Measurements from ENCODE around the gene JPH3.

Gene JPH3

DNA sequence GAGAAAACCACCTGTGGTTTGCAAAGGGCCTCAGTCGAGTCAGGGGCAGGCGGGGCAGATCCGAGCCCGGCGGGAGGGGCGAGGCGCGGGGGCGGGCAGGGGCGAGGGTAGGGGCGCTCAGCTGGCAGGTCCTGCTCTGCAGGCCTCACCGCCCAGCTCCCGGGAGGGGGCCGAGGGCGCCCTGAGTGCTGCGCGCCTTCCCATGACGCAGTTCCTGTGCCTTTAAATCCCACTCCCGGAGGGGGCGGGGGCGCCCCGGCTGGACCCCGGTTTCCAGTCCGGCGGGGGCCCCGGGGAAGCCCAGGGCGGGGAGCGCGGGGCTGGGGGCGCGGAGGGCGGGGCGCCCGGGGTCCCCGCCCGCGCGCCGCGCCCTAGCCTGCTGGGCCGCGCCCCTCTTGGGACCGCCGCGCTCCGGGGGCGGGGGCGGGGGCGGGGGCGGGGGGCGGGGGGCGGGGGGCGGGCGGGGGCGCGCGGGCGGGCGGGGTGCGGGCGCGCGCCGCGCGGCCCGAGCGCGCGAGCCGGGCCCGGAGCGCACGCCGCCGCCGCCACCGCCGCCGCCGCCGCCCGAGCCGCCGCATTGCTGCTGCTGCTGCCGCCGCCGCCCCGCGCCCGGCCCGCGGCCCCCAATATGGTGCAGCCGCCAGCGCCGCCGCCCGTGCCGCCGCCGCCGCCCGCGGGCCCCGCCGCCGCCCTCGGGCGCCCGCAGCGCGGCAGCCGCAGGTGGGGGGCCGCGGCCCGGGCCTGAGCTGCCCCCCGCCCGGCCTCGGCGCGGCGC is at the start of gene JPH3:
Gene JPH3, plus strand, starts transcription at position 508 of the 775 bp plus-strand sequence. CDS start 639 bp downstream, outside the sequence.
- peak; percentile 15 to 81 for DNase-seq

DNA sequence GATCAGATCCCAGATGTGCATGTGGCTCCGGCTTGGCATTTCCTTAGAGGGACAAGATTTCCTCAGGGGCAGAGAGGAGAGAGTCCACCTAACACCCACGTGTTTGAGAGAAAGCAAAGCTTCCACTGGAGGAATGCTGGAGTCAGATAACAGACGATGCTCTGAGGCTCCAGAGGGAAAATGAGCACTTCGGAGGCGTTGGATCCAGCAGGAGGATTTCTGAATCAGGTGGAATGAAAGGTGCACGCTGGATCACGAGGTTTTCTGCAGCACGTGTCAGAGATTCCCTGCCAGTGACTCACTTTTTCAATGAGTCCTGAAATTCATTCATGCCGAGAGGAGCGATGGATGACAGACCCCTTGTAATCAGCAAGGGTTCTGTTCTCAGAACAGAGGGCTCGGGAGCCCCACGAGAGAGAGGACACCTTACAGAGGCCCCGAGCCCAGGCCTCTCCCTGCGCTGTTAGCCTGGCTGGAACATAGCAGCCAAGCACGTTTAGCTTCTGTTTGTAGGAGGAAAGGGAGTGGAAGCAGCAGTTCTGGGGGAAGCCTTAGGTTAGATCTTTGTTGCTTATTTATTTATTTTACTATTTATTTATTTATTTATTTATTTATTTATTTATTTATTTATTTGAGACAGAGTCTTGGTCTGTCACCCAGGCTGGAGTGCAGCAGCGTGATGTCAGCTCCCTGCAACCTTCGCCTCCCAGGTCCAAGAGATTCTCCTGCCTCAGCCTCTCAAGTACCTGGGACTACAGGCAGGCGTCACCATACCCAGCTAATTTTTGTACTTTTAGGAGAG is 49.3 kb upstream of the JPH3 start:
- DNase-seq = no peak

DNA sequence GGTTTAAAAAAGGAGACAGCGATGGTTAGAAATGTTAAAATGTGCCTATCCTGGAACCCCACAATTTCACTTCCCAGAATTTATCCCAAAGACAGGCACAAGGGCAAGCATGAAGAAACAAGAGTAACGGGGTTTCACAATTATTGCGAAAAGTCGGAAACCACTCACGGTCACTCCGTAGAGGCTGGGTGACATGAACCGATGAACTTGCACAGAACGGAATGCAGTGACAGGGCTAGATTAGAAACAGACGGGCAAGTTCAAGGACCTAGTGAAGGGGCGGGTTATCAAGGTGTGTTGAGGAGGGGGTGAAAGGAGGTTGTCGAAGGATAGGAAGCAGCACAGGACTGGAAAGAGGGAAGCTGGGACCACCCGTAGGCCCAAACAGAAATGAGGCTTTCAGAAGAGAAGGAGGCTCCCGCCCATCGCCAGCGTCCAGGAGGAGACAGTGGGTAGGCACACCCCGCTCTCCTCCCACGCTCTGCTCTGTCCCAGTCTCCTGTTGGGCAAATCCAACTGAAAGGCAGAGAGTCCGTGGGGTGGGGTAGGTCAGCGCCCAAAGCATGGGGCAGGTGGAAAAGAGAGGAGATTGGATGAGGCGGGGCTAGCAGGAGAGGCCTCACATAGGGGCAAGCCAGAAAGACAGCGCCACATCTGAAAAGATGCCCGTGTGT is 47.4 kb upstream of the JPH3 start:
- DNase-seq = no peak

DNA sequence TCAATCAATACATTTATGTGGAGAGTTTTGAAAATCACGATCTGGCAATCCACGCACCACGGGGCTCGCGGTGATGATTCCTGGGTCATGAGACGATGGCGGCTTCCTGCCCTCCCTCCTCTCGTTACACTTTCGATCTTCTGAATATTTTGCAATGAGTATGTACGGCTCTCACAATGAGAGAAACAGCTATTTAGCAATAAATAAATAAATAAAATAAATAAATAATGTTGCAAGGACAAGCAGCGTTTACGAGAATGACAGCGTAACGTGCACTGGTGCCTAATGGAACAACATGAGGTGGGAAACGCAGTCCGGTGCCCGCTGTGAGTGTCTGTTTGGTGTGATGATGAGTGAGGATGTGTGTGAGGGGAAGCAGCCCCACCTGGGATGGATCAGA is 46.7 kb upstream of the JPH3 start:
- no peak for DNase-seq

DNA sequence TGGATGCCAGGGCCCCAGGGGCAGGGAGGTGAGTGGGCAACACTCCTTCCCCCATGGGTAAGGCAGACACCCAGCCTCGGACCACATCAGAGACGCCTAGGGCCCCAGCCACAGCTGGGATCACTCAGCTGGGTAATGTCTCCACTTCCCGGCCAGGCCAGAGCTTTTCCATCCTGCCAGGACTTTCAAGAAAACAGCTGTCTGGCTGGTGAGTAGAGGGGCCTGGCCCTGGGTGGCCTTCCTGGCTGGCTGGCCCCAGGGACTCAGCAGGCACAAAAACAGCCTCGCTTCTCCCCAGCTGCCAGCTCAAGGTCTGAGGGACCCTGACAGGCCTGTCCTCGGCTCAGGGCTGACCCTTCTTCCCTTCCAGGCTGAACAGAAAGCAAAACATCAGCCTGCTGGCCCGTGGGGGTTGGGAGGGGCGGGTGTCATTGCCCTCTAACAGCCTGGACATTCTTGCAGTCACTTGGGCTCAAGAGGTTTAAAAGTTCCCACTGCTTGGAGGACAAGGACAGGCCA is 45.3 kb upstream of the JPH3 start:
- DNase-seq = no peak

DNA sequence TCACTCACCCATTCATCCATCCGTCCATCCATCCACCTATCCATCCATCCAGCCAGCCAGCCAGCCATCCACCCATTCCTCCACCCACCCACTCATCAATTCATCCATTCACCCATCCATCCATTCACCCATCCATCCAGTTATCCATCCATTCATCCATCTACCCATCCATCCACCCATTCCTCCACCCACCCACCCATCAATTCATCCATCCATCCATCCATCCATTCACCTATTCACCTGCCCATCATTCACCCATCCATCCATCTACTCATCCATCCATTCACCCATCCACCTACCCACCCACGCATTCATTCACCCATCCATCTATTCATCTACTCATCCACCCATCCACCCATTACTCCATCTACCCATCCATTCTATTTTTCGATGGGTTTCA is 43.6 kb upstream of the JPH3 start:
- DNase-seq = no peak

DNA sequence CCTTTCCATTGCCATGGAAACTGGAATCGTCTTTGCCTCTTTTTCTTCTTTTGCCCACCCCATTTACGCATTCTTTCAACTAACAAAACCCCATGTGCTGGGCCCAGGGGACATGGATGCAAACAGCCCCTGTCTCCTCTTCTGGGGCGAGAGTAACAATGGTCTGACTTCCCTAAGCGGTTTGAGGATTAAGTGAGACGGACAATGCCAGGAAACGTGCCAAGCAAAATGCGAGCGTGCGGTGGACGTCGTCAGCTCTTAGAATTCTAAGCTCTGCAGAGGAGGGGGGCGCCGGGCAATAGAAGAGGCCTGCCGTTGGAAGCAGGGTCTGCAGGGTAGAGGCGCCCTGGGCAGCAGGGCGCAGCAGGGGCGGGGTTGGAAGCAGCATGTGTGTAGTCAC is 42.4 kb upstream of the JPH3 start:
- no peak for DNase-seq

DNA sequence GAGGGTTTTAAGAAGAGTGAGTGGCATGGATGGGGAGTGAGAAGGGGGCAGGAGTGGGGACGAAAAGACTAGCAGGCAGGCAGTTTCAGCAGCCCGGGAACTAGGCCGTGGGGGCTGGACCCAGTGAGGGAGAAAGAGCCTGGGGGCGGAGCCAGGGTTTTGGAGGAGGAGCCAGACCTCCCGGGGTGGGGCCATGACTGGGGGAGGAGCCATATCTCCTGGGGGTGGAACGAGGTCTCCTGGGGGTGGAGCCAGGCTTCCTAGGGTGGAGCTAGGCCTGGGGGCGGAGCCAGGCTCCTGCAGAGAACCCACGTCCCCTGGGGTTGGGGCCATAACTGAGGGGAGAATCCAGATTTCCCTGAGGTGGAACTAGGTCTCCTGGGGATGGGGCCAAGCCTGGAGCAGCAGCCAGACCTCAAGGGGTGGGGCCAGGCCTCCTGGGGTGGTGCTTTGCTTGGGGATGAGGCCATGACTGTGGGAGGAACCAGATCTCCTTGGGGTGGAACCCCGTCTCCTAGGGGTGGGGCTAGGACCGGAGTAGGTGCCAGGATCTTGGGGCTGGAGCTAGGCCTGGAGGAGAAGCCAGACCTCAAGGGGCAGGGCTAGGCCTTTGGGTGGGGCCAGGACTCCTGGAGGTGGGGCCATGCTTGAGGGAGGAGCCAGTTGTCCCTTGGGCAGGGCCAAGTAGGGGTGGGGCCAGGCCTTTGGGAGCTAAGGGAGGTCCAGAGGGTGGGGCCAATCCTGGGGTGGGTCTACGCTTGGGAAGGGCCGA is 41.7 kb upstream of the JPH3 start:
- DNase-seq = peak in 1 of 2 experiments; percentile 60

DNA sequence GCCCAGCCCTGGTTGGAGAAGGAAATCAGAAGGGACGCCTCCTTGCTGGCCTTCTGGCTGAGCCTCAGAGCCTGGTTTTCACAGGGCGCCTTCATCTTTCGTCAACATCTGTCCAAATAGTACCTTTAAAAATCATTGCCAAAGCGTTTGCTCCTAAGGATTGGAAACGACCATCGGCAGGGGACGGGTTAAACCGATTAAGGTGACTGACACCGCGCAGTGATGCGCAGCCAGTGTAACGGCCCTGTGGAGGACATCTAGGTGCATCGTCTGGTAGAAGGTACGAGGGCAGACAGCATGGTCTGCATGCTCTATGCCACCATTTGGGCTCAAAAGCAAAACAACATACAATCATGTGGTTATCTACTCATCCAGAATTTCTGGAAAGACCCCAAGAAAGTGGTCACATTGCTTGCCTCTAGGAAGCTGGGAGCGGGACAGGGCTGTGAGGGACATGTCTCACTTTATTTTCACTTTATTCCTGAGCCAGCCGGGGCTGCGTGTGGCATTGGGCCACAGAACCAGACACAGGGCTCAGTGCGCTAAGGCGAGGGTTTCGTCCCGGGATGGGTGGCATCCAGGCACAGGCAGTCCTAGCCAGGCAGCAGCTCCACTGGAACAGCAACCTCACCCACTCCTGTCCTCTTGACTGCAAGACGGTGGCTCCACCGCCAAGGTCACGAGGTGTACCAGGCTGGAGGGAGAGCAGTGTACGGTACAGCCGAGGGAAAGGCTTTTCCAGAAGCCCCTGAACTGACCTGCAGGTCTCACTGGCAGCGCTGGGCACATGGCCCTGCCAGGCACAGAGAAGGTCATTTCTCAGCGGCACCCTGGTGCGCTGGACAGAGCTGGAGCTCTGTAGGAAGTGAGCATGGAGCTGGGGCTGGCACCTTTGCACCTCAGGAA is 40.9 kb upstream of the JPH3 start:
- DNase-seq = no peak

DNA sequence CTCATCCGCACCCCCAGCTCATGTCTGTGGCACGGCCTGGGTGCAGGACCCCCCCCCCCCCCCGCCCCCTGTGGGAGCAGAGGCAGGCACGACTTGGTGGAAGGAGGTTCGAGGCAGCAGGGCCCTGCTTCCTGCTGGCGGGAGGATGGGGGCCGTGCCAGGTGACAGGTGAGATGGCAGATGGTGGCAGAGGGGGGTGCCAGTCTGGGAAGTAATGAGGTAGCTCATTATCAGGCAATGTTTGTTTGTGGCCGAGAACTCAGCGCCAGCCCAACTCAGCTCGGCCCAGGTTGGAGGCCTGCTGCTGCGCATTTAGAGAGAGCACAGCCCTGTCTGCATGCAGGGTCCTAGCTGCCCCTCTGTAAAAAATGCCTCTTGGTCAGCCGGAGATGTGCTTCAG is 40.1 kb upstream of the JPH3 start:
- no peak for DNase-seq

DNA sequence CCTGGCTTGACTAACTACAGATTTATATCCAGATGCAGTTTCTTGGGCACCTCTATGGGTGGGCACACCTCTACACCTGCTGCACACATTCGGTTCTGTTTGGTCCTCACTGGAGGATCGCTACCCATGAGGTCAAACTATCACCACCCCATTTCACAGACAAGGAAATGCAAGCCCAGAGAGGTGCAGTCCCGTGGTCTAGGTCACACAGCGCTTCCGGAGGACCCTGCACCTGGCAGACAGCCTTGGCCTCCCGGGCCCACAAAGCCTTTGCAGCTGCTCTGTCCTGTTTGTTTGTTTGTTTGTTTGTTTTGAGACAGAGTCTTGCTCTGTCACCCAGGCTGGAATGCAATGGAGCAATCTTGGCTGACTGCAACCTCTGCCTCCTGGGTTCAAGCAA is 39.3 kb upstream of the JPH3 start:
- no peak for DNase-seq

DNA sequence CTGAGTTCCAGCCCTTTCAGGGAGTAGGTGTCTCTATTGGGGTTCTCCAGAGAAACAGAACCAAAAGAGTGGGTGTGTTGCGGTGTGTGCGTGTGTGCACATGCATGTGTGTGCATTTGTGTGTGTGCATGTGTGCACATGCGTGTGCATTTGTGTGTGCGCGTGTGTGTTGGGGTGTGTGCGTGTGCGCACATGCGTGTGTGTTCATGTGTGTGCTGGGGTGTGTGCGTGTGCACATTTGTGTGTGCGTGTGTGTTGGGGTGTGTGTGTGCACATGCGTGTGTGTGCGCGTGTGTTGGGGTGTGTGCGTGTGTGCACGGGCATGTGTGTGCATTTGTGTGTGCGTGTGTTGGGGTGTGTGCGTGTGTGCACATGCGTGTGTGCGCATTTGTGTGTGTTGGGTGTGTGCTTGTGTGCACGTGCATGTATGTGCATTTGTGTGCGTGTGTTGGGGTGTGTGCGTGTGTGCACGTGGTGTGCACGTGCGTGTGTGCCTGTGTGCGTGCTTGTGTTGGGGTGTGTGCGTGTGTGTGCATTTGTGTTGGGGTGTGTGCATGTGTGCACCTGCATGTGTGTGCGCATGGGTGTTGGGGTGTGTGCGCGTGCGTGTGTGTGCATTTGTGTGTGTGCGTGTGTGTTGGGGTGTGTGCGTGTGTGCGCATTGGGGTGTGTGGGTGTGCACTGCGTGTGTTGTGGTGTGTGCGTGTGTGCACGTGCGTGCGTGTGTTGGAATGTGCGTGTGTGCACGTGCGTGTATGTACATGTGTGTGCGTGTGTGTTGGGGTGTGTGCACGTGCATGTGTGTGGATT is 38.4 kb upstream of the JPH3 start:
- DNase-seq = no peak

DNA sequence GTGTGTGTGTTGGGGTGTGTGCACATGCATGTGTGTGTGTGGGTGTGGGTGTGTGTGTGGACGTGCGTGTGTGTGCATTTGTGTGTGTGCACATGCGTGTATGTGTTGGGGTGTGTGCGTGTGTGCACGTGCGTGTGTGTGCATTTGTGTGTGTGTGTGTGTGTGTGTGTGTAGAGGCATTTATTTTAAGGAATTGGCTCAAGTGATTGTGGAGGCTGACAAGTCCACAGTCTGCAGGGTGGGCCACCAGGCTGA is 37.9 kb upstream of the JPH3 start:
- no peak for DNase-seq

DNA sequence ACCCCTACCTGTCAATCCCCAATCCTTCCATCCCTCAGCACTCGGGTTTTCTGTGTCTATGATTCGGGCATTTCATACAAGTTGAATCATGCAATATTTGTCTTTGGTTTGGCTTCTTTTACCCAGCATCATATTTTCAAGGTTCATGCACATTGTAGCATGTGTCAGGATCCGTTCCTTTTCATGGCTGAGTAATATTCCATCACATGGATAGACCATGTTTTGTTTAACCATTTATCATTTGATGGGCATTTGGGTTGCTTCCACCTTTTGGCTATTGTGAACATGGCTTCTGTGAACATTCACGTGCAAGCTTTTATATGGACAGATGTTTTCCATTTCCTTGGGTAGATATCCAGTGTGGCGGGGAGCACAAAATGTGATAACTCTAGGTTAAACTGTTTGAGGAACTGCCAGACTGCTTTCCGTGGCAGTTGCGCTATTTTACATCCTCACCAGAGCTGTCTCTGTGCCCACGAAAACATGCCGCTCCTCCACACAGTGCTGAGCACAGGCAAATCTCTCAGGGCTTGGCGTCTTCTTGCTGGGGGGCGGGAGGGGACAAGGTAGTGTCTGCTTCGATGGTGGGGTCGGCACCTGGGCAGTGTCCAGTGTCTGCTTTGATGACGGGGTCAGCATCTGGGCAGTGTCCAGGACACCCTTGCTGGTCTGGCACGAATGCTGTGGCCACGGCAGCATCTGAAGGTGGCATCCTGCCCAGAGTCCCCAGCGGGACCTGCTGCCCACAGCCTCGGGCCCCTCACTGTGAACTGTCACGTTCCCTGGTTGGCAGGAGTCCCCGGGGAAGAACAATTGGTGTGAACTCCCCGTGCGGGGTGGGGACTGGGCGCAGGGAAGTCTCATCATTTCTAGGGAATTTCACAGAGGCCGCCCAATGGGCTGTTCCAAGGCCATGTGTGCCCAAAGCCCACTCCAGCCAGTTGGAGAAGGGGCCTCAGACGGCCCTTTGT is 32.4 kb upstream of the JPH3 start:
- DNase-seq = no peak

DNA sequence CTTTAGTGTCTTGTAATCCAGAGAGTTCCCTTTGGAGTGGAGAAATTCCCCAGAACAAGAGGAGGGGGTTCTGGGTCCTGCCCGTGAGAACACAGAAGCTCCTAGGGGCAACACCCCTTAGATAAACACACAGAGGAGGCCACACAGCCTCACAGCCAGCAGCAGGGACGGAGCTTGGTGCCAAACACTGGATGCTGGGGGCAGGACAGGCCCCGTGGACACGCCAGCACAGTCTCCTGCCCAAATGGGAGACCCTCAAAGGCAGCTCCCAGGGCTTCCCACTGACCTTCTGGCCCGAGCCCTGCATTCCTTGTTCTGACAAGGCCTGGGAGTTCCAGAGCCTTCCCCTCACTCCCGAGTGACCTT is 31.8 kb upstream of the JPH3 start:
- DNase-seq = no peak

DNA sequence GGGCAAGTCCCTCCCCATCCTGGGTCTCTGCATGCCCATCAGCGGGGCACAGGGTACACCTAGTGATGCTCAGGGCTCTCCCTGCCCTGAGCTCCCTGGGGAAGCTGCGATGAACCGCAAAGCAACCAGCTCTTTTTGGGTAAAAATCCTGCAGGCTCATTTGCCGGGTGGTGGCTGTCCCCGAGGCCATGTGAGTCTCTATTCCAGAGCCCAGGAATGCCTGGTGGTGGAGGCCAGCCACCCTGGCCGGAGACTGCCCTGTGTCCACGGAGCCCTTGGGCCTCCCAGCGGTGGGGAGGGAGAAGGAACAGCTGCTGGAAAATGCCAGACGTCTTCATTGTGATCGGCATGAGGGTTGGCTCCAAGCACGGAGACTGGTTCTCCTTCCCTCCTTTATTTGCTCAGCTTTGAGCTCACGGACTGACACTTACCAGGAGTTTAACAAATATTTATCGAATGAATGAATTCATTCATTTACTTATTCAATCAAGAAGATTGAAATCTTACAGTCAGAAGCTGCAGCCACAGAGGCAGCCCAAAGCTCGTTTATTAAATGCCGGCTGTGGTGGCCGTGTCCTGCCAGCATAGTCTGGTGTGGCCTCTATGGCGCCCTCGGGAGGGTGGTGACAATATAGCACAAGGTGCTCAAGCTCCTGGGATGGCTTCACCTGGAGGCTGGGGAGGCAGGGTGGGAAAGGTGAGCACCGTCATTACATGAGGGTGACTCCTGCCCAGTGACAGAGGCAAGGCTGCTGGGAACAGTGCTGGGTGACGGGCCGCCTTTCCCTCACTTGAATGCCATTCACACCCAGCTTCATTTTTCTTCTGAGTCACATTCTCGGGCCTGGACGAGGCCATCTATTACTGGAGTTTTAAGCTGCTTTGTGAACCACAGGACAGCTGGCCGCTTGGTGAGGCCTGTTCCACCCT is 31.1 kb upstream of the JPH3 start:
- peak; percentile 7 to 47 for DNase-seq

DNA sequence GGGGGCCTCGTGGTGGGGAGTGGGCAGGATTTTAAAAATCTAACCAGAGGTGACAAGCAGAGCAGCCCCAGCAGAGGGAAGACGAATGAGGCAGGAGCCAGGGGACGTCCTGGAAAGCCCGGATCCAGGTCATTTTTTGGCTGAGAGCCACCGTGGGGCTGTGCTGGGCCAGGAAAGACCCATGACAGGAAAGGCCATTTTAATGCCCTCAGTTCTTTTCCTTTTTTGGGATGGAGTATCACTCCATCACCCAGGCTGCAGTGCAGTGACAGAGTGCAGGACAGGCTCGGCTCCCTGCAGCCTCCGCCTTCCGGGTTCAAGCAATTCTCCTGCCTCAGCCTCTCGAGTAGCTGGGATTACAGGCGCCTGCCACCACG is 30.5 kb upstream of the JPH3 start:
- no peak for DNase-seq

DNA sequence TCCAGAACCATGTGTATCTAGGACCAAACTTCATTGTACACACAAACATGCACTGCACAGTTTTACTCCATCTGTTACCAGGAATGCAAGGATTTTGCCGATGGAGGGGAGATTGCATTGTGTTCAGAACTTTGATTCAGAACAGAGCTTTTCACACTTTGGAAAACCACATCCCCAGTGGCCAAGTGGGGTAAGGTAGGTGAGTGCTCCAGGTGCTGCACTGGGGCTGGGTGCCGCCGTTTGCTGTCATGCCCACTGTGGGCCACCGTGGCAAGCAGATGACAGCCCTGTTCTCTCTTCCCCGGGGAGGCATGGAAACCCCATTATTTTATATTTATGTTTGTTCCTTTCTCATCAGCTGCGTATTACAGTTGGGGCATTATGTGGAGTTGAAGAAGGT is 29.3 kb upstream of the JPH3 start:
- no peak for DNase-seq

Data from NCI-H526 (cell line).